Esophagus squamous epithelium (tissue), 4 donors: ENCODE results near the gene C6orf136.

Experiments
- CTCF ChIP-seq, 6 experiments: fragments of 450-650 bp in 4 of 6; fragments of 200-600 bp in 2 of 6; sonication (generic) in 2 of 6; IDR thresholded peaks; one replicate each; pipeline ENCODE4 v1.5.1; 2016 to 2019; ENCODE audit warnings: antibody characterized with exemption in 6 of 6, mild to moderate bottlenecking in 4 of 6, moderate library complexity in 4 of 6
- POLR2A ChIP-seq, 4 donors: fragments of 450-650 bp; IDR thresholded peaks; one replicate each; pipeline ENCODE4 v1.6.1; 2017; ENCODE audit warnings: antibody characterized with exemption in 4 of 4, mild to moderate bottlenecking in 4 of 4, moderate library complexity in 3 of 4

GRCh38 chr6:30645989-30646388 is 944 bp upstream of the C6orf136 start:
- TF ChIP-seq CTCF (IDR thresholded peaks at IDR 0.05), result no peak
- no peak for TF ChIP-seq POLR2A (IDR thresholded peaks at IDR 0.05)
